K562 (cell line): ENCODE measurements around the gene TNFSF9. TPM values are rescaled to one million over a fixed set of nuclear protein-coding genes. Genes with fewer than 3 reads are reported as not detected.

Experiments used
- BHLHE40 ChIP-seq: IDR thresholded peaks from 2 replicates; pipeline ENCODE4 v1.6.1; 2011; ENCODE audit warnings: low read length, improper control_type of control experiment
- CBX2 ChIP-seq: fragments of 200-600 bp; sonication (generic); IDR thresholded peaks from one replicate; pipeline ENCODE4 v1.6.1; 2012; ENCODE audit warnings: mild to moderate bottlenecking, low read length, inconsistent platforms; ENCODE audit not compliant: insufficient read depth, poor library complexity, severe bottlenecking
- EGR1 ChIP-seq: fragments of 450-650 bp; conservative IDR thresholded peaks from 2 replicates; pipeline ENCODE4 v1.6.1; 2017; ENCODE audit warnings: mild to moderate bottlenecking
- ESRRA ChIP-seq: fragments of 450-650 bp; IDR thresholded peaks from 2 replicates; pipeline ENCODE4 v1.6.1; 2014; ENCODE audit warnings: low read depth, mild to moderate bottlenecking, moderate library complexity, borderline replicate concordance
- ETV5 ChIP-seq: sonication (generic); formaldehyde crosslinking; IDR thresholded peaks from 2 replicates; pipeline ENCODE4 v1.4.0; 2020; ENCODE audit warnings: low read depth, mild to moderate bottlenecking, missing genetic modification reagents
- HMGN3 ChIP-seq: IDR thresholded peaks from 2 replicates; pipeline ENCODE4 v1.6.1; 2011; ENCODE audit warnings: borderline replicate concordance, low read depth, mild to moderate bottlenecking, mixed read lengths, low read length; ENCODE audit not compliant: insufficient read length; ENCODE audit errors: extremely low read depth
- MAX ChIP-seq: sonication (generic); formaldehyde crosslinking; IDR thresholded peaks from 2 replicates; pipeline ENCODE4 v1.9.0; 2022; ENCODE audit warnings: mild to moderate bottlenecking, missing genetic modification reagents
- MTA2 ChIP-seq: fragments of 450-650 bp; IDR thresholded peaks from 2 replicates; pipeline ENCODE4 v1.6.1; 2016; ENCODE audit warnings: low read depth
- MTA3 ChIP-seq: fragments of 450-650 bp; formaldehyde crosslinking; IDR thresholded peaks from 2 replicates; pipeline ENCODE4 v1.6.1; 2017; ENCODE audit warnings: mild to moderate bottlenecking, borderline replicate concordance
- PBX2 ChIP-seq, 2 experiments: IDR thresholded peaks in 1 of 2; conservative IDR thresholded peaks in 1 of 2; 2 replicates each; pipeline ENCODE4 v1.6.1; 2016; ENCODE audit warnings: low read depth in 2 of 2, mild to moderate bottlenecking in 1 of 2, missing compliant biosample characterization in 1 of 2, missing genetic modification characterization in 1 of 2, moderate library complexity in 1 of 2
- PKNOX1 ChIP-seq: fragments of 450-650 bp; IDR thresholded peaks from 2 replicates; pipeline ENCODE4 v1.6.1; 2016
- POLR2G ChIP-seq: fragments of 200-400 bp; formaldehyde crosslinking; IDR thresholded peaks from 2 replicates; pipeline ENCODE4 v1.6.1; 2017; ENCODE audit warnings: low read depth, mild to moderate bottlenecking, antibody characterized with exemption, low read length, moderate library complexity
- POLR3G ChIP-seq: IDR thresholded peaks from 2 replicates; pipeline ENCODE4 v1.6.1; 2011; ENCODE audit not compliant: insufficient read length, insufficient replicate concordance; ENCODE audit errors: extremely low read depth
- RAD21 ChIP-seq, 2 experiments: fragments of 250-450 bp in 1 of 2; fragments of 450-650 bp in 1 of 2; sonication (Bioruptor Pico) in 1 of 2; formaldehyde crosslinking in 1 of 2; IDR thresholded peaks in 1 of 2; conservative IDR thresholded peaks in 1 of 2; 2 replicates each; pipeline versions ENCODE4 v1.4.0 to v1.8.0; 2020 to 2022; ENCODE audit warnings: mild to moderate bottlenecking in 2 of 2, moderate library complexity in 1 of 2
- SAFB ChIP-seq: fragments of 200-400 bp; formaldehyde crosslinking; IDR thresholded peaks from 2 replicates; pipeline ENCODE4 v1.6.1; 2017; ENCODE audit warnings: low read depth, low read length, borderline replicate concordance
- SMC3 ChIP-seq: conservative IDR thresholded peaks from 2 replicates; pipeline ENCODE4 v1.6.1; 2011; ENCODE audit warnings: low read depth, low read length, improper control_type of control experiment; ENCODE audit not compliant: insufficient read depth
- TARDBP ChIP-seq: fragments of 450-650 bp; IDR thresholded peaks from 2 replicates; pipeline ENCODE4 v1.6.1; 2016
- TBP ChIP-seq: optimal IDR thresholded peaks from 2 replicates; pipeline ENCODE3; 2011; ENCODE audit warnings: low read depth, low read length, improper control_type of control experiment
- ZBTB5 ChIP-seq: fragments of 450-650 bp; IDR thresholded peaks from 2 replicates; pipeline ENCODE4 v1.6.1; 2017; ENCODE audit warnings: antibody characterized with exemption
- ZBTB7A ChIP-seq: IDR thresholded peaks from 2 replicates; pipeline ENCODE4 v1.6.1; 2011; ENCODE audit warnings: low read depth, mild to moderate bottlenecking, low read length, moderate library complexity, borderline replicate concordance; ENCODE audit not compliant: control insufficient read depth
- polyA plus RNA-seq, 8 experiments: library from polyadenylated mRNA; depleted of rRNA in 4 of 8; stranded (reverse) in 5 of 8; unstranded in 3 of 8; fragments of >200 nt; fragmentation: Nextera tagmentation in 2 of 8; fragmentation: Illumina TruSeq in 1 of 8; extraction: Ambion mirVana in 2 of 8; extraction: Trizol in 1 of 8; gene quantifications; 2 replicates each; pipeline versions ENCODE4 v1.2.1 to v1.2.3, GENCODE V29; 2011 to 2014; ENCODE audit warnings: inconsistent platforms in 1 of 8, missing spikeins in 1 of 8
- total RNA-seq, 7 experiments: library from RNA; depleted of rRNA in 6 of 7; stranded (reverse); fragments of >200 nt in 6 of 7; fragmentation: Illumina TruSeq in 2 of 7; extraction: Trizol in 2 of 7; gene quantifications; 2 replicates each; pipeline versions ENCODE4 v1.2.1 to v1.2.3, GENCODE V29; 2011 to 2021; ENCODE audit warnings: low replicate concordance in 1 of 7

The TNFSF9 gene
- total and polyA plus RNA-seq, 9 of the 15 experiments (the other 6 are each of a cell fraction or from before 2014, with no cell fraction given), result 1.4 to 17.9 (median 6.5) TPM

GRCh38 chr19:6551607-6552450 is 21.0 kb downstream of the TNFSF9 start (continued):
- TF ChIP-seq PKNOX1 (peak; percentile 55), MTA3 (peak; percentile 71; the same call in 1 of the 2 replicates), PBX2 (CRISPR knock-in tag; IDR thresholded peaks at IDR 0.05; ENCODE audit: low read depth) (no peak), PBX2 (tag; conservative IDR thresholded peaks at IDR 0.05; ENCODE audit: low read depth) (peak; percentile 58), MTA2 (no peak), SMC3 (0 out of 2 replicates have a peak, but pooled peaks have one; percentile 7), TBP (peak; percentile 9), MAX (peak; percentile 89), RAD21 (CRISPR knock-in tag; conservative IDR thresholded peaks at IDR 0.05 in 1 of 2, IDR thresholded peaks at IDR 0.05 in 1 of 2) (peak; percentile 9 to 49; a peak in 2 of 4 replicates), CBX2 (no peak), ZBTB5 (no peak), HMGN3 (peak; percentile 7), POLR3G (no peak), TARDBP (peak; percentile 73; the same call in 1 of the 2 replicates), BHLHE40 (0 out of 2 replicates have a peak, but pooled peaks have one; percentile 16), SAFB (peak; percentile 47; the same call in 1 of the 2 replicates), ESRRA (peak; percentile 27; the same call in 1 of the 2 replicates), POLR2G (peak; percentile 70), EGR1 (peak; percentile 68), ZBTB7A (peak; percentile 68; the same call in 1 of the 2 replicates), ETV5 (peak; percentile 79; the same call in 1 of the 2 replicates)
